GM18907 (cell line): ENCODE results near the gene UNC80.

Source experiments
- ATAC-seq: cut with Tn5 transposase; IDR thresholded peaks from one replicate; pipeline ENCODE4 v1.9.1; 2021; ENCODE audit warnings: mild to moderate bottlenecking, moderate library complexity; ENCODE audit not compliant: unreplicated experiment

UNC80 gene

GRCh38 chr2:209905691-209906090 lies 134.1 kb downstream of the UNC80 start:
- no peak for ATAC-seq

GRCh38 chr2:209907746-209908145 lies 136.1 kb downstream of the UNC80 start:
- ATAC-seq, result peak; percentile 52

GRCh38 chr2:209908511-209908910 lies 136.9 kb downstream of the UNC80 start:
- ATAC-seq, result no peak

GRCh38 chr2:209911486-209911885 lies 139.9 kb downstream of the UNC80 start:
- no peak for ATAC-seq

DNA sequence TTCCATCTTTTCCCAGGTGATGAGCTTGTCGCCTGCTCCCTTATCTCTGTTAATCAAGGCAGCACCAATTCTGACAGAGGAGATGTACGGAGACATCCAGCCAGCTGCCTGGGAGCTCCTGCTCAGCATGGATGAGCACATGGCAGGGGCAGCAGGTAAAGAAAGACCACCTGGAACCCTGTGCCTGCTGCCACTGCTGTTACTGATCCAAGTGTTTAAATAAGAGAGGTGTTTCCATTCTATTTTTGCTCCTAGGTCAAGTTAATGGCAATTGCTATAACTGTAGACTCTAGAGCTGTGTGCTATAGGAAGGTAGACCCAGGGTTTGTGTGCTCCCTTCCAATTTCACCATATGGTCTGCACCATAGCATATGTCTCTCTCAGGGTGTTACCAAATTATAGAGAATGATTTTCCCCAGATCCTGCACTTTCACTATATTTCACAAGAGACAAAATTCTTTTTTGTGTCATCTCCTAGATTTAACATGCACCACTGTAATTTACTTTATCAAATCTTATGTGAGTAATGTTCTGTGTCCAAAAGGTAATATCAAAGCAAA lies 142.2 kb downstream of the UNC80 start:
- ATAC-seq, result no peak

DNA sequence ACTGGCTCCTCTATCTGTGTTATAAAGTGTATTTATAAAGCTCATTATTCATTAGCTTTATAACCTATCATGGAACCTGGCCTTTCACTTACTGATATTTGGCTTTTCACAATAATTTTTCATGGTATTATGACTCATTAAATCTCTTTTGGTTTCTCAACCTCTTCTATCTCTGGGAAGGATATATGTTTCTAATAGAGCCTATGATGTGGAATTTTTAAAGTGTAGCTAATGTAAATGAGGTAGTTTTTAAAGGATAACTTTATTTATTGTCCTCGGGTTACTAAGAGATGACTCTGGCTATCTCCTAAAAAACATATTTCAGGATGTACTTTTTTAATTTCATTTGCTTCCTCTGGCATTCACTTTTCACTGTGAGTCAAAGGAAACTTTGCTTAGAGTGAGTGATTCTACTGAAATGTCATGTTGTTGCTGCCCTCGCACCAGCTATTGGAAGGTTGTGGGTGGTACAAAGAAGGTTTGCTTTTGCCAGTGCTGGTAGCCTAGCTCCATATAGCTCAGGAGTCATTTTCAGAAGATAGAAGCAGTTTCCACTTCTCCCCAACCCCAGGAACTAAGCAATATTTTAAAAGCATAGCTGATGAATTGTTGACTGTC lies 145.6 kb downstream of the UNC80 start:
- no peak for ATAC-seq

GRCh38 chr2:209918251-209918650 lies 146.6 kb downstream of the UNC80 start:
- ATAC-seq, result no peak

DNA sequence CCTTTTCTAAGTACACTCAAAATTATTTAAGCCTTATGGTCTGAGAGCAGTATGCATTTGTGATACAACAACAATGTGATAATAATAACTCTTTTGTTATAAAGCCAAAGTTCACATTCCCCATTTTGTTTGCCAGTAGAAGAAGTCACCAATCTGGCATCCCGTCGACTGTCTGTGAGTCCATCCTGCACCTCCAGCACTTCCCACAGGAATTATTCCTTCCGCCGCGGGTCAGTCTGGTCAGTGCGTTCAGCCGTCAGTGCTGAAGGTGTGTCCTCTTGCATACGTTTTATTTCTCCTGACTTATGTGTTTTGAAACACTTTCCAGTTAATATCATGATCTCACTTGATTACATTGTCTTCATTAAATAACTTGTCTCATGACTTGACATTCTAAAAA lies 150.5 kb downstream of the UNC80 start:
- ATAC-seq, result no peak

DNA sequence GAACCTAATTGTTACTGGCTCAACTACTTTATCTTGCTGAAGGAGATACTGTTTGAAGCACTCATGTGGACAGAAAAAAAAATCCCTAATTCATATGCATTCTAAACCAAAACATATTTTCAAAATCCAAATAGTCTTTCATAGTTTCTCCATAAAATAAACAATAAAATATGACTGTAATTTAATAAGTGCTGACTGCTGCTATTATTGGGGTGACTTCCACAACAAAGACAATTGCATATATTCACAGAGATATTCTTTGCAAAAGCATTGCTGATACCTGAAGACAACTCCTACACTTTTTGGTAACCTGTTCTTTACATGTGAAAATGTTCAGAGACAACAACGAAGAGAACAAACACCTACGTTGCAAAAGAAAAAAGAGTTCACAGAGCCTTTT lies 157.7 kb downstream of the UNC80 start:
- ATAC-seq, result no peak

GRCh38 chr2:209933499-209934483 lies 162.2 kb downstream of the UNC80 start:
- ATAC-seq, result no peak

DNA sequence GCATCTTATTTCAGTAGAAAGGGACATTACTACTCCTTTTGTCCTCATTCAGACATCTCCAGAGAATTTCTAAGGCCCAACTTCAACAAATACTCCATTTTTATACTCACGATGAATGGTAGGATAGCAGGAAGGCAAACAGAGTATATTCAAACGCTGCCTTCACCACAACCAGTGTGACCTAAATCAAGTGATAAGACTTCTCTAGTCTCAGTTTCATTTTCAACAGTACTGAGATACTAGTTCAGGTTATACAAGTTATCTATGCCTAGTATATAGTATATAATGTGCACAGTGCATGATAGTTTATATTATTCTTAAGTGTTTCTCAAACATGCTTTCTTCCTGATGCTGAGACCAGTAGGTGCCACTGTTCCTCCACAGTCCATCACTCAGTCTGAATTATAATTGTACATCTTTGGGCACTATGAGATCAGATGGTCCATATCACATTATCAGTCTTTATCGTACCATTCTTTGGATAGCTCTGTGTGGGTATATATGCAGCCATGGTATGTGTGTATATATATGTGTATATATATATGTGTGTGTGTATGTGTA lies 164.6 kb downstream of the UNC80 start:
- ATAC-seq, result peak; percentile 47

DNA sequence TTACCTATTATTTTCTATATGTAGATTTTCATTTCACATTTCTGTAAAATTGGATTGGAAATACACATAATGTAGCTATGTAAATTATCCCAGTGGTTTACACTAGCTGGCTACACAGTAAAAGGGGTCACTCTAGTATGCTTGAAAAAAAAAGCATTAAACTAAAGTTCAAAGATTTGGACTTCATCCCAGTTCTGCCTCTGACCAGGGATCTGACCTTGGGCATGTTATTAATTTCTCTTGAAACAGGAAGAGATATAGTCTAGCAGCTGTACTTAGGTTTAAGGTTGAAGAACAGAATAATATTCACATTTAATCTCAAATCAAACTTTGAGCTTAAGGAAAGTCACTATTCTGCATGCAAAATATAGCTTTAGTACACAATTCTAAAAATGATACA lies 166.3 kb downstream of the UNC80 start:
- ATAC-seq, result no peak

DNA sequence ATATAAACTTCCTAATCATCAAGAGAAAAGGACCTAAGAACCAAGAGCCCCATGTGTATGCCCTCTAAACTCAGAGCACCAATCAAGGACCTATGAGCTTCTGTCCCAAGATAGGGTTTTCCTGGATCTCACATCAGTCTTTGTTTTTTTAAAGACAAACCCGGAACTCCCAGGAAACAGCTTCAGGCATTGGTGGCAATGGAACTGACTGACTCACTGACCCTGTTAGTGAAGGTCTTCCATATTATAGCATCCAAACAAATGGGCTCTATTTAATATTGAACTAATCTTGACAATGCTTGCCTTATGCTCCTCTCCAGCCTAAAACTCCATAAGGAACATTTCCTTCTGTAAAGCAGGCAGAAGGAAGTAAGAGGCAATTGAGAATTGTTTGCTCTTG lies 167.3 kb downstream of the UNC80 start:
- no peak for ATAC-seq

DNA sequence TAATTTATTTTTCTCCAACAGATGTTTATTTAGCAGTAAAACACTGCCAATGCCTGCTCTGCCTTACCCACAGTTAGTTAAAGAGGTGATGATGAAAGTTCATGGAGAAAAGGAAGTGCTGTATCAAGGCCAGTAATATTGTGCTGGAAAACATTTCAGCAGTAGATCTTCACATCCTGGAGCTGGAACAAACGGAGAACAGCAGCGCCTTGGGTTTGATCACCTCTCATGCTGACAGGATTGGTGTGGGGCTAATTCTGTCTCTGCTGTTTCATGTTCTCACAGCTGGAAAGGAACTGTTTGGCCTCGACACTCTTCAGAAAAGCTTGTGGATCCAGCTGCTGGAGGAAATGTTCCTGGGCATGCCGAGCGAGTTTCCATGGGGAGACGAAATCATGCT lies 169.3 kb downstream of the UNC80 start:
- no peak for ATAC-seq

- no peak for ATAC-seq
Measured at GRCh38 chr2:209942426-209942825, 170.8 kb downstream of the UNC80 start.

GRCh38 chr2:209942936-209943605 lies 171.4 kb downstream of the UNC80 start:
- no peak for ATAC-seq

GRCh38 chr2:209943776-209944175 lies 172.1 kb downstream of the UNC80 start:
- ATAC-seq, result no peak

- ATAC-seq, result no peak
Measured at GRCh38 chr2:209946539-209946938, 174.9 kb downstream of the UNC80 start.

- ATAC-seq, result no peak
Measured at GRCh38 chr2:209956271-209956670, 184.6 kb downstream of the UNC80 start.

DNA sequence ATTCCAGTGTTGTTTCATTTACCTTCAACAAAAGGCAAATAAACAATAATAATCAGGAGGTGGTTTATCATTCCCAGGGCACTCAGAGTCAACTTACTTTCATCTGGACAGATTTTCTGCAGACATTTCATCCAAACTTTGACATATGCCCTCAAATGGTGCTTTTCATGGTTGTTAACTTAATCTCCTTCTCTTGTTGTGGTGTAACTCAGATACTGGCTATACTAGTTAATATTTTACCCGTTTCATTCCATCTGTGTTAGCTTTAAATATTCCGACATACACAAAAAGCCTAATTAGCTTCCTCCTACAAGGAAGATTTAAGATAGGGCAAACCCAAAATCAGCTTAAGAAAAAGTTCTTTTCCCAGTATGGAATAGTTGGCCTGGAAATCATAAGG lies 186.4 kb downstream of the UNC80 start:
- no peak for ATAC-seq

DNA sequence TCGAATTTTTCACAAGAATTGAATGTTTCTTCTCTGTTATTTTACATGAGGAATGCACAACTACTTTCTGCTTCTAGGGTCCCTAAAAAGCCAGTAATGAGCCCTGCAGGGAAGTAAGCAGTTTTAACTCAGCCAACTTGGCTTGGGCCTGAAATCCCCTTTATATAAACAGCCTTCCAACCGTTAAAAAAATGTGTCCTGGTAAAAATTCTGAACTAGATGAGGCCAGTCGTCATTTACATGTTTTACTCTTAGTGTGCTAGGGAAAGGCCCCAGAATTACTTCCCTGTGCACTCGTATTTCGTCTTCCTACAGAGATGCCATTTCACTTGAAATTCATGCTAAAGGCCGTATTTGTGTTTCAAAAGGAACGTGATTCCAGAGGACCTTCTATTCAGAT lies 188.4 kb downstream of the UNC80 start:
- ATAC-seq, result no peak
